AG04450 (cell line): Measurements from ENCODE around the gene EPB41. TPM values are rescaled to one million over a fixed set of nuclear protein-coding genes. Genes with fewer than 3 reads are reported as not detected.

Experiments
- CTCF ChIA-PET: fragments of 300-600, 350-600 bp; formaldehyde crosslinking; extraction: SDS; loops from one replicate; lab custom pipeline; 2022; ENCODE audit warnings: antibody characterized with exemption, inconsistent platforms; lab: Charles Lee
- POLR2A ChIA-PET: fragments of 350-600 bp; formaldehyde crosslinking; extraction: SDS; loops from one replicate; lab custom pipeline; 2021; ENCODE audit warnings: antibody characterized with exemption, inconsistent platforms; lab: Yijun Ruan, JAX
- DNase-seq: peaks from one replicate; pipeline ENCODE4 v3.0.0-alpha.2; 2011; ENCODE audit warnings: low read depth, low spot score
- H3K27ac ChIP-seq: one replicate; pipeline ENCODE4 v1.5.1; 2012; ENCODE audit warnings: low read depth, low read length, control low read depth
- H3K27me3 ChIP-seq: one replicate; pipeline ENCODE4 v1.6.0; 2012; ENCODE audit warnings: low read length; ENCODE audit not compliant: control insufficient read depth, insufficient read depth
- H3K4me3 ChIP-seq: 2 replicates; pipeline ENCODE4 v1.5.1; 2011; ENCODE audit warnings: mild to moderate bottlenecking, low read depth, low read length, control low read depth
- H3K9me3 ChIP-seq: 2 replicates; pipeline ENCODE4 v1.5.1; 2012; ENCODE audit warnings: low read length; ENCODE audit not compliant: control insufficient read depth, insufficient read depth
- CTCF ChIP-seq: IDR thresholded peaks from 2 replicates; pipeline ENCODE4 v1.5.1; 2011; ENCODE audit warnings: low read depth, low read length, control low read depth, inconsistent platforms
- polyA plus RNA-seq: library from polyadenylated mRNA; depleted of rRNA; stranded (reverse); fragments of >200 nt; gene quantifications from 2 replicates; pipeline ENCODE4 v1.2.3, GENCODE V29; 2011

EPB41 gene
- polyA plus RNA-seq, 1 experiment = 7.8 TPM

GRCh38 chr1:29124366-29125236 is 210.2 kb downstream of the EPB41 start:
- ChIA-PET CTCF (interaction anchor here (0.6 to 1.9 kb wide), 27 partner anchors 9 to 1657 kb away, joined by 3 to 16 read pairs (median 5); partner anchors contain the start of gene SRSF4), POLR2A (interaction anchor here (0.6 to 2.2 kb wide), 6 partner anchors 18 to 300 kb away, joined by 3 to 23 read pairs (median 5); partner anchors contain the start of gene SRSF4)
- Histone ChIP-seq H3K4me3 (peak overlapping the region; percentile 68), H3K27ac (peak overlapping the region; percentile 93), H3K9me3 (no peaks in the 10 kb centered on the region; the same call in 1 of the 2 replicates), H3K27me3 (no peaks in the 10 kb centered on the region)
- peak; percentile 37 for DNase-seq
- peak; percentile 71 for TF ChIP-seq CTCF

GRCh38 chr1:29125237-29125641 is 210.9 kb downstream of the EPB41 start:
- CTCF ChIA-PET = interaction anchor here (0.6 to 1.9 kb wide), 21 partner anchors 8 to 318 kb away, joined by 3 to 16 read pairs (median 5); partner anchors contain the start of gene SRSF4
- TF ChIP-seq CTCF = no peak
- no peak for DNase-seq
- H3K27me3 ChIP-seq = no peaks in the 10 kb centered on the region
- H3K27ac ChIP-seq = peak overlapping the region; percentile 78
- H3K4me3 ChIP-seq = peak overlapping the region; percentile 68
- POLR2A ChIA-PET = interaction anchor here (0.9 to 2.2 kb wide), 3 partner anchors 17 to 72 kb away, joined by 3 to 23 read pairs (median 4); partner anchors contain the start of gene SRSF4
- no peaks in the 10 kb centered on the region; the same call in 1 of the 2 replicates for H3K9me3 ChIP-seq

DNA sequence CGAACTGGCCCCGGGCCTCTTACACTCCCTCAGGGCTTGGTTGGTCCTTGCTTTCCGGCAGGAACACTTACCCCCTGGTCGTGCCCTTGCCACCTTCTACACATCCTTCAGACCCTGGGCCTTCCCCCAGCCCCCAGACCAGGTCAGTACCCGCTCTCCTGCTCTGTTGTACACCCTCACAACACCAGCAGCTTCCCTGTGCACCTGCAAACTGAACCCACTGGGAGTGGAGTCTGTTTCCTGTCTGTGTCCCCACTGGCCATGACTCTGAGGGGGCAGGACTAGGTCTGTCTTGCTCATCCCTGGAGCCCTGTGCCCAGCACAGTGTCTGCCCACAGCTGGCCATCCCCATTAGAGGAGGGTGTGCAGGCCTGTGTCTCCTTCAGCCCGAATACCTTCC is 211.4 kb downstream of the EPB41 start:
- POLR2A ChIA-PET = interaction anchor here (0.9 kb wide), 1 partner anchor 71 kb away, joined by 3 read pairs; no protein-coding TSS in a partner anchor
- no peaks in the 10 kb centered on the region; the same call in 1 of the 2 replicates for H3K9me3 ChIP-seq
- H3K27ac ChIP-seq = no peak overlapping the region
- no peak overlapping the region for H3K4me3 ChIP-seq
- DNase-seq = no peak
- CTCF ChIA-PET = no interaction called here
- H3K27me3 ChIP-seq = no peaks in the 10 kb centered on the region
- no peak for TF ChIP-seq CTCF

- Histone ChIP-seq H3K4me3 (no peak overlapping the region), H3K27ac (no peak overlapping the region), H3K9me3 (no peaks in the 10 kb centered on the region; the same call in 1 of the 2 replicates), H3K27me3 (no peaks in the 10 kb centered on the region)
- DNase-seq = no peak
- ChIA-PET CTCF (no interaction called here), POLR2A (no interaction called here)
- TF ChIP-seq CTCF = no peak
These were observed 211.8 kb downstream of the EPB41 start for GRCh38 chr1:29126198-29126597.

DNA sequence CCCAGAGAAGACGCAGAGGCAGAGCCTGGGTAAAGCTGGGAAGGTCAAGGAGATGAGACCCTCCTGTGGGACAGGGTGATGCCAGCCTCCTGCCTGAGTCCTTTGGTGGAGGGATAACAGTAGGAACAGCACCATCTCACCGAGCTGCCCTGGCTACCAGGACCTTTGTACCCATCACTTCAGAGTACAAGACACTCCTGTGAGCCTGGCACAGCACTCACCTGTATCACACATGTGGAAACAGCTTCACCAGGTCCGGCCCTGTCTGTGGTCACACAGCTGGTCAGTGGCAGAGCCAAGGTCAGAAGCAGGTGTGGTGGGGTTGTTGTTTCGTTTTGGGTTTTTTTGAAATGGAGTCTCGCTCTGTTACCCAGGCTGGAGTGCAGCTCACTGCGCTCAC is 214.4 kb downstream of the EPB41 start:
- CTCF ChIA-PET = no interaction called here
- H3K27me3 ChIP-seq = no peaks in the 10 kb centered on the region
- H3K9me3 ChIP-seq = no peaks in the 10 kb centered on the region; the same call in 1 of the 2 replicates
- TF ChIP-seq CTCF = no peak
- POLR2A ChIA-PET = no interaction called here
- no peak overlapping the region for H3K27ac ChIP-seq
- no peak for DNase-seq
- H3K4me3 ChIP-seq = no peak overlapping the region
